GM19238 (cell line): Measurements from ENCODE around the gene AMOTL1.
"Not testable (repeated sequence)": the region's sequence is repeated elsewhere in the genome, so short reads cannot be mapped to it uniquely, and the experiment has no call there.

Experiments used
- DNase-seq: peaks from one replicate; pipeline ENCODE4 v3.0.0; 2011; ENCODE audit warnings: low spot score; ENCODE audit not compliant: insufficient read length

The AMOTL1 gene

DNA sequence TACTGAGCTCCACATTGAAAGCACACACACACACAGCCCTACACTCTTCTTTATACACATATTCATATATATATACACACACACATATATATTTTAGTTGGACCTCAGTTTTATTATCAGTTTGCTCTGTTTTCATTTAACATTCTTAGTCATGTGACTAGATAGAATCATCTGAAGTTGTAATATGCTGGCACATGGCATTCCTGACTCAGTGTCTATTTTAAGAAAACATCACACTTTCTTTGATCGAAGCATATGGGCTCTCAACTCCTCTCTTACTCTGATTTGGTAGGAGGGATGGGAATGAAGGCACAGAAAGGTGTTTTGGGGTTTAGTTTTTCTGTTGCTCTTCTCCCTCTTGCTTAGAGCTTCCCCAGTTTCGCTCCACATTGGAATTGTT is 24.8 kb downstream of the AMOTL1 start:
- no peak for DNase-seq

DNA sequence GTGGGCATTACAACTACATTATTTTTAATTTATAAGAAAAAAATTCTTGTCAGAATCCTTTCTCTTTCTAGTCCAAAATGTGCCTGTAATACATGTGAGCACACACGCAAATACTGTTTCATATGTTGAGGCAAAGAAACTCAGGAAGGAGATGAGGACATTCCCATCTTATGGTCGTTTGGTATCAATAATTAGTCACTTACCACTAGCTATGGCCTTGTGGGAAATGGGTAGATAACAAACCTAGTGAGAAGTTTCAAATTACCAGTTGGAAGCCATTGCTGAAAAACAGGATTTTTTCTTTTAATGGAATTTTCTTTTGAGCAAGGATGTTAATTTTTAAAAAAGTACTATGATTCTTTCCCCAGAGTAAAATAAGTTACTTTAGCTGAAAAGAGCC is 25.7 kb downstream of the AMOTL1 start:
- no peak for DNase-seq

DNA sequence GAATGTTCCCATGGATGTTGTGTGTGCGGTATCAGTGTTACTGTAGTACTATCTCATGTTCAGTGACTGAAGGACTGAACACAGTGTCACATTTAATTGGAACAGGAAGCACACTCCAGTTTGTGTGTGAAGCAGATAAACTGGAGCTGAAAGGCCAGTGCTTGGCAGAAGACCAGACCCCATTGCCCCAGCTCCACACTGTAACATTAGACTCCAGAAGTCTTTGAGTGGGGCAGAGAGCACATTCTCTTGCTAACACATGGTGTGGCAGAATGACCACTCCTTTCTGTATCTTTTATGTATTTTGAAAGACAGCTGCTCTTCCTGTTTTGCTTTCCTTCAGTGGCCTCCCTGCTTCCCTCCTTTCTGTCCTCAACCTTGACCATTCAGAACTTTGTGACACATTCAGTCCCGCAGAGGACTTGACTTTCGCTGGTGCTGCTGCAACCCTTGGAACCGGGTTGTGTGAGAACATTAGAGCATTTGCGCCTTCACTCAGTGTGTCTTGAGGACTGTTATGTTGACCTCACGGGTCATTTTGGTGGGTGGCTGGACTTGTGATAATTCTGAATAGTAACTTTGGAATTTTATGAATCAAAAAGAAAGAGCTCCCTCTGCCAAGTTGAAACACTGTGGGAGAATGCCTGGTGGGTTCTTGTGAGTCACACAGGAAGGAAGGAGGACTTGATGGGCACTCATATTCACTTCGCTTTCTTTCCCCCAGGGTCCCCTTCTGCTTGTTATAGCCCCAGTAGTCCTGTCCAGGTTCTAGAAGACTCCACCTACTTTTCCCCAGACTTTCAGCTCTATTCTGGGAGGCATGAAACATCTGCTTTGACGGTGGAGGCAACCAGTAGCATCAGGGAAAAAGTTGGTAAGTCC is 26.4 kb downstream of the AMOTL1 start:
- no peak for DNase-seq

DNA sequence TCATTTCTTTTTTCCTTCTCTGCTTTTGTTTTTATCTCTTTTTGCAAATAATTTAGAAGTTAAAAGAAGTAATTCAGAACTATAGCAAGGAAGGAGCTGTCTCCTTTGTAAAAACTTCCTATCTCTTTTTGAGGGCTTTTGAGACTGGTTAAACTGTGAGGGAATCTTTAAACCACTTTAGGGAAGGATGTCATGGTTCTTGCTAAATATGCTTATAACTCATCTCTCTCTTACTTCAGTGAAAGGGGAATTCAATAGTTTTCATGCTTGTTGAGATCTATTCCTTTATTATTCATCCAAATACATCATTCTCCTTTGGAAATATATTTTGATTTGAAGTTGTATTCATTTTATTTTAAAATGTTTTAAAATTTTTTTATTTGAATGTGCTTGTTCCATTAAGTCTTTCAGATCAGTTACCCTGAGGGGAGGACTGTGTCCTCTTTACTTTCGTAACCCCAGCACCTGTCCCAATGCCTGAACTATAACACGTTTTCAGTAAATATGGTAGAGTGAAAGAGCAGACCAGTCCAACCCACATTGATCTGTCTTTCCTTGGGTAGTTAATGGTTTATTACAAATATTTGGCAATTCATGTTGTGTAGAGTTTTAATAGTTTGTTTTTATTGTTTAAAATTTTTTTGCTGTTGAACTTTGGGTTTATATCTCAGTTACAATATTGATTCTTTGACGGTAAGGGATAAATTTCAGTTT is 27.5 kb downstream of the AMOTL1 start:
- no peak for DNase-seq

DNA sequence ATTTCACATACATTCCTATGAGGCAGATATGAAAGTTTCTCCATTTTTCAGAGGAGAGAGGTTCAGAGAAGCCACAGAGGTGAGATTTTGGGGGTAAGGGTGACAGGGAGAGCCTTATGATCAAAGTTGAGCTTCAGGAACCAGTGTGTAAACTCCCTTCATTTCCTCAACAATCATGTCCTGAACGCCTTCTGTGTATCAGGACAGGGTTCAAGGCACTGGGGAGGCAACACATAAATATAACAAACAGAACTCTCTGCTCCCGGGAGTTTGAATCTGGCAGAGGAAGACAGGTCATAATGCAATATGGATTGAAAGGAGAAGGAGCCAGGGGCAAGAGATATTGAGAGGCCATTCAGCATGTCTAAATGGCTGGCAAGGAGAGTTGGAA is 28.0 kb downstream of the AMOTL1 start:
- no peak for DNase-seq

- no peak for DNase-seq
Observed at GRCh38 chr11:94796863-94797262, 28.7 kb downstream of the AMOTL1 start.

- DNase-seq, result no peak
Observed at GRCh38 chr11:94799726-94800125, 31.6 kb downstream of the AMOTL1 start.

DNA sequence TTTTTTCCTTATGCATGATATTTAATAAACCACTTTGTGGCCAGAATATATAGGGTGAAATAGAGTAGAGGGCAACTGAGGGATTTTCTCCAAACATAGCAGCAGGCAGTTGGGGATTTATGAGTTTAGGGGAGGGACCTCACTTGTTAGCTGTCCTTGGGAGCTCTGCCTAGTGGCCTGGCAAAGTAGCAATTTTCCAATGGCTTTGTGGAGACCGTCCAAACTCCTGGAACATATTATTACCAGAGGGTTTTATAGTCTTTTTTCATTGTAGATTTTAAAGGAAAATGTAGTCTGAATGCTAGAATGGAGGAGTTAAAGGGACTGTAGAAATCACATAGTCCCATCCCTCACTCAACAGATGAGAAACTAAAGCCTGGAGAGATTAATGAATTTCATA is 32.3 kb downstream of the AMOTL1 start:
- DNase-seq, result no peak

DNA sequence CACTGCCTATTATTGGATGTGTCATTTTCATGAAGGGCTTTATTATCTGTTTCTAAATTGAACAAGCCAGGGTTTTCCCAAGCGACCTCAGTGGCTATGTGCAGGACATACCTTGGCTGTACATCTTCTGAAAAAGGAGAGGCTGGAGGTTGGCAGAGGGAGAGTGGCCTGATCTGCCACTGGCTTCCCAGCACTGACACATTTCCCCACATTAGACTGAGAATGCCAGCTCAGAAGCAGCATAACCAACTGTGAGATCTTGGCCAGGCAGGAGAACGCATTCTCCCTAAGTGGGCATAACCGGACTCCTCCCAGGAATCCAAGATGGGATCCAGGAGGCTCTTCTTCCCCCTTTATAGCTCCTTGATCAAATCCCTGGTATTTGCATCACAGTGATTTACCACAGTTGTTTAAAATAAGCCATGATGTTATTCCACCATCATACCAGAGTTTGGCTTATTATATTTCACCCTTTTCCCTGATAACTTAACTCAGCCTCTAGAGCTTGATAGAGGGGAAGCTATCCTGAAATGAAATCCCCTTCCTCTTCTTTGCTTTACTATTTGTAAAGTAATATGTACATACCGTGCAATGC is 33.8 kb downstream of the AMOTL1 start:
- no peak for DNase-seq

GRCh38 chr11:94802501-94802900 is 34.3 kb downstream of the AMOTL1 start:
- no peak for DNase-seq

DNA sequence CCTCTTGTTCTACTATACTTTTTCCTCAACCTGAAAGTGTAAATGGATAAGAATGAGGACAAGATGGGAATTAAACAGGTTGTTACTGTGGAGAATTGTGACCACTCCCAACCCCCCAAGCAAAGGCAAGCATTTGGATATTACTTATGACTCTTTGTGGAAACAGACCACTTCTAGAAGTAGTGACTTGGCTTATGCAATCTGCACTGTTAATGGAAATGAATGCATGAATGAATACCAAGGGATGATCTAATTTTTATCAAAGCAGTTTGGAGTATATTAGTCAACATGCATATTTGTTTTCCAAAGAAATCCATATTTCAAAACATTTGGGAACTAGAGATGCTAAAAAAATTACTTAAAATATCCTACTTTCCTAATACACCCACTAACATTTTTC is 35.3 kb downstream of the AMOTL1 start:
- no peak for DNase-seq

- no peak for DNase-seq
Observed at GRCh38 chr11:94804874-94805273, 36.7 kb downstream of the AMOTL1 start.

GRCh38 chr11:94806014-94806413 is 37.9 kb downstream of the AMOTL1 start:
- DNase-seq, result no peak

- DNase-seq, result no peak
Observed at GRCh38 chr11:94806419-94806818, 38.3 kb downstream of the AMOTL1 start.

- no peak for DNase-seq
Observed at GRCh38 chr11:94809251-94809650, 41.1 kb downstream of the AMOTL1 start.

GRCh38 chr11:94812724-94813720 is 44.9 kb downstream of the AMOTL1 start:
- not testable (repeated sequence) for DNase-seq

DNA sequence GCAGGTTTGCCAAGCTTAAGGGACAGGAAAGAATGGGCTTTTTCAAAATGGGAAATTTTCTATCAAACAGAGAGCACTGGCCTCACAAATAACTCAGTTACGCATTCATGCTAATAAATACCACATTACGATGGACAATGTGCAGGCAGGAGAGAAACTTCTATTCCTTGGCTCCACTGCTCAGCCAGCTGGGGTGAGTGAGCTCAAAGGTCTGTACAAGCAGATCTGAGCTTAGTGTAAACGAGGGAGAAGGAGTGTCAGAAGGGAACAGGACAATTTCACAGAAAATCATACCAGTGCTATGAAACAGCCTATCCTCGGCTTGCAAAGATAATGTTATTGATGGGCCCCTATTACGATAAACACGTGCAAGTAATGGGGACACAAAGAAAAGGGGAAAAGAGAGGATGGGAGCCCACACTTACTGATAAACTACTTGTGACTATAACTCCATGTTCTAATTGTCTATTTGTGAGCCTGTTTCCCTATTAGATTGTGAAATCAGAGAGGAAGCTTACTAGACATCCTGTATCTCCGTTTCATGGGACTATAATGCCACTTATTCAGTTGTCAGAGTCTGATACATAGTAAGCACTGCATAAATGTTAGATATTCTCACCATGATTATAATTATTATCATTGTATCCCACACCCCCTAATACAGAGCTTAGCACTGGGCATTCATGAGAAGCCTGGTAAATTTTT is 46.3 kb downstream of the AMOTL1 start:
- DNase-seq, result no peak

- no peak for DNase-seq
Observed at GRCh38 chr11:94815705-94816344, 47.7 kb downstream of the AMOTL1 start.

DNA sequence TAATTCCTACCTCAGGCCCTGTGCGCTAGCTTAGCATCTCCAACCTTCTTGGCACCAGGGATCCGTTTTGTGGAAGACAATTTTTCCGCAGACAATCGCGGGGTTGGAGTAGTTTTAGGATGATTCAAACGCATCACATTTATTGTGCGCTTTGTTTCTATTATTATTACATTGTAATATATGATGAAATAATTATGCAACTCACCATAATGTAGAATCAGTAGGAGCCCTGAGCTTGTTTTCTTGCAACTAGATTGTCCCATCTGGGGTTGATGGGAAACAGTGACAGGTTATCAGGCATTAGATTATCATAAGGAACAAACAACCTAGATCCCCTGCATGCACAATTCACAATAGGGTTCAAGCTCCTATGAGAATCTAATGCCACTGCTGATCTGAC is 52.3 kb downstream of the AMOTL1 start:
- DNase-seq, result no peak

GRCh38 chr11:94821439-94821838 is 53.3 kb downstream of the AMOTL1 start:
- no peak for DNase-seq
